H1 (cell line): Measurements from ENCODE around the gene TEAD3. TPM values are rescaled to one million over a fixed set of nuclear protein-coding genes. Genes with fewer than 3 reads are reported as not detected.
A peak's percentile ranks its signal among the peaks of the same experiment; 100 is the strongest.

Experiments
- CHD7 ChIP-seq: fragments of 300-600 bp; sonication (generic); IDR thresholded peaks from 2 replicates; pipeline ENCODE4 v1.7.1; 2012; ENCODE audit warnings: low read length, moderate library complexity, mild to moderate bottlenecking, inconsistent platforms; ENCODE audit not compliant: insufficient replicate concordance
- HDAC2 ChIP-seq, 2 experiments: fragments of 300-600 bp in 1 of 2; sonication (generic) in 1 of 2; IDR thresholded peaks; 2 replicates each; pipeline ENCODE4 v1.6.1; 2011 to 2012; ENCODE audit warnings: low read depth in 2 of 2, low read length in 2 of 2, mild to moderate bottlenecking in 2 of 2, moderate library complexity in 2 of 2, borderline replicate concordance in 1 of 2, inconsistent platforms in 1 of 2
- JUN ChIP-seq: IDR thresholded peaks from 2 replicates; pipeline ENCODE4 v1.6.1; 2011; ENCODE audit warnings: low read depth, mild to moderate bottlenecking, improper control_type of control experiment, low read length
- JUND ChIP-seq: IDR thresholded peaks from 2 replicates; pipeline ENCODE4 v1.6.1; 2011; ENCODE audit warnings: mild to moderate bottlenecking, improper control_type of control experiment, low read length
- POLR2AphosphoS5 ChIP-seq: IDR thresholded peaks from 2 replicates; pipeline ENCODE4 v1.6.1; 2011; ENCODE audit warnings: low read depth, low read length
- RBBP5 ChIP-seq: IDR thresholded peaks from 2 replicates; pipeline ENCODE4 v1.7.1; 2012; ENCODE audit warnings: low read depth, mild to moderate bottlenecking, inconsistent platforms, low read length, moderate library complexity, borderline replicate concordance
- RFX5 ChIP-seq: IDR thresholded peaks from 2 replicates; pipeline ENCODE4 v1.6.1; 2011; ENCODE audit warnings: low read depth, low read length, improper control_type of control experiment, borderline replicate concordance
- SIN3A ChIP-seq, 2 experiments: IDR thresholded peaks in 1 of 2; conservative IDR thresholded peaks in 1 of 2; 2 replicates each; pipeline ENCODE4 v1.6.1; 2011 to 2012; ENCODE audit warnings: low read length in 2 of 2, improper control_type of control experiment in 1 of 2, low read depth in 1 of 2, mild to moderate bottlenecking in 1 of 2
- SIRT6 ChIP-seq: IDR thresholded peaks from one replicate; pipeline ENCODE4 v1.7.1; 2012; ENCODE audit warnings: low read length, inconsistent platforms
- SP2 ChIP-seq: IDR thresholded peaks from 2 replicates; pipeline ENCODE4 v1.6.1; 2012; ENCODE audit warnings: mild to moderate bottlenecking, low read length, inconsistent platforms
- polyA plus RNA-seq, 7 experiments: library from polyadenylated mRNA; depleted of rRNA in 3 of 7; stranded (reverse) in 5 of 7; unstranded in 2 of 7; fragments of >200 nt in 5 of 7; fragments of 200-250 nt in 2 of 7; gene quantifications; 1 replicate in 5 of 7; 2 replicates in 1 of 7; 4 replicates in 1 of 7; pipeline versions ENCODE4 v1.2.1 to v1.2.3, GENCODE V29; 2011 to 2013; ENCODE audit warnings: missing spikeins in 2 of 7, mixed read lengths in 2 of 7
- total RNA-seq: library from RNA; stranded (reverse); fragmentation: NEBNext Ultra II Directional; extraction: Animal tissue kit (Norgen Biotek cat#: 25700); gene quantifications from 2 replicates; pipeline ENCODE4 v1.2.1, GENCODE V29; 2021

The TEAD3 gene
- total and polyA plus RNA-seq, 2 of the 8 experiments (the other 6 are each of a cell fraction or from before 2014, with no cell fraction given), result 20.1 to 28.7 TPM

- TF ChIP-seq CHD7 (no peak), POLR2AphosphoS5 (0 out of 2 replicates have a peak, but pooled peaks have one; percentile 20), SIRT6 (no peak), RFX5 (no peak), JUN (no peak), RBBP5 (no peak), SP2 (no peak), JUND (no peak), SIN3A (conservative IDR thresholded peaks at IDR 0.05 in 1 of 2, IDR thresholded peaks at IDR 0.05 in 1 of 2; ENCODE audit: low read depth in 1 of 2, low read length in 2 of 2) (0 out of 4 replicates have a peak, but pooled peaks of 1 of the 2 experiments have one; percentile 39), HDAC2 (IDR thresholded peaks at IDR 0.05; ENCODE audit: borderline replicate concordance in 1 of 2, low read depth in 2 of 2, low read length in 2 of 2) (no peak)
These were observed 46.7 kb upstream of the TEAD3 start (continued) for GRCh38 chr6:35543459-35544193.
